Neuronal stem cell (in vitro differentiated cells): ENCODE data around the gene ZNF423.

ENCODE experiments used
- DNase-seq: peaks from one replicate; pipeline ENCODE4 v3.0.0-alpha.2; 2013; ENCODE audit warnings: low spot score
- H2AFZ ChIP-seq: one replicate; pipeline ENCODE4 v1.6.1; 2013; ENCODE audit warnings: mild to moderate bottlenecking, low read length, inconsistent platforms
- H2AK5ac ChIP-seq: 2 replicates; pipeline ENCODE4 v1.6.1; 2013; ENCODE audit warnings: low read depth, mild to moderate bottlenecking, inconsistent platforms, low read length, moderate library complexity, mixed read lengths
- H2BK120ac ChIP-seq: 2 replicates; pipeline ENCODE4 v1.6.1; 2013; ENCODE audit warnings: low read depth, mild to moderate bottlenecking, inconsistent platforms, low read length, moderate library complexity, mixed read lengths
- H2BK12ac ChIP-seq: one replicate; pipeline ENCODE4 v1.6.1; 2013; ENCODE audit warnings: low read length, inconsistent platforms
- H2BK15ac ChIP-seq: 2 replicates; pipeline ENCODE4 v1.6.1; 2013; ENCODE audit warnings: mild to moderate bottlenecking, low read length, inconsistent platforms, mixed read lengths
- H2BK5ac ChIP-seq: one replicate; pipeline ENCODE4 v1.6.1; 2013; ENCODE audit warnings: inconsistent platforms, mild to moderate bottlenecking, low read length, moderate library complexity
- H3K14ac ChIP-seq: one replicate; pipeline ENCODE4 v1.6.1; 2013; ENCODE audit warnings: low read length, inconsistent platforms
- H3K18ac ChIP-seq: 2 replicates; pipeline ENCODE4 v1.6.1; 2013; ENCODE audit warnings: low read length, inconsistent platforms
- H3K23ac ChIP-seq: 2 replicates; pipeline ENCODE4 v1.6.1; 2013; ENCODE audit warnings: low read depth, mild to moderate bottlenecking, mixed read lengths, low read length, inconsistent platforms; ENCODE audit not compliant: poor library complexity
- H3K27ac ChIP-seq: replicated peaks from 3 replicates; pipeline ENCODE4 v1.5.1; 2013; ENCODE audit warnings: low read length, inconsistent platforms
- H3K27me3 ChIP-seq, 3 experiments: 2 replicates each; pipeline ENCODE4 v1.6.1; 2013; ENCODE audit warnings: low read length in 3 of 3, mild to moderate bottlenecking in 2 of 3, inconsistent platforms in 1 of 3, low read depth in 1 of 3, mixed read lengths in 1 of 3, moderate library complexity in 1 of 3; ENCODE audit not compliant: control insufficient read depth in 3 of 3, insufficient read depth in 3 of 3
- H3K36me3 ChIP-seq, 2 donors: replicated peaks in 1 of 2; 2 replicates each; pipeline ENCODE4 v1.6.1; 2013; ENCODE audit warnings: low read length in 2 of 2; ENCODE audit not compliant: control insufficient read depth in 2 of 2, insufficient read depth in 2 of 2
- H3K4ac ChIP-seq: 2 replicates; pipeline ENCODE4 v1.6.1; 2013; ENCODE audit warnings: inconsistent platforms, mild to moderate bottlenecking, low read length, moderate library complexity
- H3K4me1 ChIP-seq, 2 donors: 1 replicate in 1 of 2; 2 replicates in 1 of 2; pipeline ENCODE4 v1.6.1; 2013; ENCODE audit warnings: low read length in 2 of 2, low read depth in 1 of 2; ENCODE audit not compliant: control insufficient read depth in 2 of 2, insufficient read depth in 1 of 2
- H3K4me2 ChIP-seq: one replicate; pipeline ENCODE4 v1.6.1; 2013; ENCODE audit warnings: mild to moderate bottlenecking, low read length, inconsistent platforms; ENCODE audit not compliant: insufficient read depth, poor library complexity, severe bottlenecking
- H3K4me3 ChIP-seq, 2 donors: 2 replicates each; pipeline ENCODE4 v1.5.1; 2013; ENCODE audit warnings: low read length in 2 of 2, mild to moderate bottlenecking in 2 of 2, inconsistent platforms in 1 of 2, moderate library complexity in 1 of 2
- H3K79me1 ChIP-seq: one replicate; pipeline ENCODE4 v1.6.1; 2013; ENCODE audit warnings: low read depth, mild to moderate bottlenecking, inconsistent platforms, low read length, moderate library complexity
- H3K9ac ChIP-seq: one replicate; pipeline ENCODE4 v1.6.1; 2013; ENCODE audit warnings: mild to moderate bottlenecking, low read depth, low read length, inconsistent platforms; ENCODE audit not compliant: poor library complexity
- H3K9me3 ChIP-seq, 2 donors: replicated peaks in 1 of 2; 2 replicates each; pipeline versions ENCODE3 to v1.6.1; 2013; ENCODE audit warnings: low read length in 2 of 2, mild to moderate bottlenecking in 2 of 2, inconsistent platforms in 1 of 2, low read depth in 1 of 2, mixed read lengths in 1 of 2, moderate library complexity in 1 of 2; ENCODE audit not compliant: control insufficient read depth in 2 of 2, insufficient read depth in 1 of 2
- H4K8ac ChIP-seq: one replicate; pipeline ENCODE4 v1.6.1; 2013; ENCODE audit warnings: low read depth, mild to moderate bottlenecking, inconsistent platforms, low read length, moderate library complexity
- H4K91ac ChIP-seq: one replicate; pipeline ENCODE4 v1.6.1; 2013; ENCODE audit warnings: low read length, low read depth, mild to moderate bottlenecking, inconsistent platforms; ENCODE audit not compliant: poor library complexity
- WGBS, 2 donors: extraction: QIAGEN DNeasy Blood & Tissue Kit; methylation state at CpG; one replicate each; pipeline ENCODE4 v1.1.7; 2013; ENCODE audit warnings: missing lambda C conversion rate in 2 of 2, mixed read lengths in 1 of 2; ENCODE audit not compliant: insufficient read length in 2 of 2, insufficient replicate concordance in 1 of 2; ENCODE audit errors: extremely low coverage in 2 of 2; 5-methylcytosine and 5-hydroxymethylcytosine counted together

ZNF423 gene

DNA sequence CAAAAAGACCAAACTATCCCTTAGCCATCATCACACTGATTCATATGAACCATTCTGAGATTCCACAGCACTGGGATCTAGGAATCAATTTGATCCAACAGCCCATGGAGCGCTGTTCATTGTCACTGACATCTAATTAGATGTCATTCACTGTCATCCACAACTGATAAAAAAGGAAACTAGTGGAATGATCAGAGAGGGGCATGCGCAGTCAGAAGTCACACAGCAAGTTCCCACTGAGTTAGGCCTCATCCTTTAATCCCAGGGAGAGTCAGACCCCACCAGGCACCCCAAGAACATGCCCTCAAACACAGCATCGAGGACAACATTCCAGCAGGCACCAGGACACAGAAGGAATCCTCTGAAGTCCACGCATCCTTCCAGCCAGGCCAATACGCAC, 88.5 kb downstream of the ZNF423 start:
- Histone ChIP-seq H3K36me3 (peaks cover 0 to 17% of the 10 kb centered on the region in 2 donors), H3K27me3 (no peaks in the 10 kb centered on the region)

DNA sequence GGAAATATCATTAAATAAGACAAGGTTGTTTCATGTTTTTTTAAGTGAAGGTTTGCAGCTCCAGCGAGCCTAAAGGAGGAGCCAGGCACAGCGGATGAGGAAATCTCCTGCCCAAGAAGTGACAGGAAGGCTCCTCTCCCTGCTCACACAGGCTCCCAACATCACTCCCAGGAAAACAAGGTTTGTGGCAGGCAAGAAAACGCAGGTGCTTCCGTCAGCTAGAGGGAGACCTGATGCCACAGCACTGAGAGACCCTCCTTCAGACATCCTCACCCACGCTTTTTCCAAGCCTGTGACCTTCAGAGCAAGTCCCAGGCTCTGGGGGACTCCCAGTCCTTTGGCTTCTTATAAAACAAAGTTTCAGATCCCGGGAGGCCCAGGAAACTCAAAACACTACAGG, 89.7 kb downstream of the ZNF423 start:
- Histone ChIP-seq H3K18ac (no peak overlapping the region), H2AFZ (no peak overlapping the region), H3K23ac (no peak overlapping the region), H2AK5ac (no peak overlapping the region), H3K4me3 (no peak overlapping the region), H2BK120ac (no peak overlapping the region), H3K4ac (no peak overlapping the region), H3K27ac (no peak overlapping the region), H3K9me3 (no peaks in the 10 kb centered on the region), H3K79me1 (peaks cover 6% of the 10 kb centered on the region), H3K27me3 (no peaks in the 10 kb centered on the region), H2BK15ac (no peak overlapping the region), H4K91ac (no peak overlapping the region), H2BK12ac (no peak overlapping the region), H4K8ac (no peak overlapping the region), H3K4me1 (peaks cover 0 to 7% of the 10 kb centered on the region in 2 donors), H2BK5ac (no peak overlapping the region), H3K14ac (no peak overlapping the region), H3K4me2 (no peak overlapping the region), H3K36me3 (peaks cover 0 to 10% of the 10 kb centered on the region in 2 donors), H3K9ac (no peak overlapping the region)
- no peak for DNase-seq
- WGBS, 2 donors: no CpG with 5 or more reads among the region's 6 CpGs

More for the DNA sequence above, 88.5 kb downstream of the ZNF423 start:
- Histone ChIP-seq H4K8ac (no peak overlapping the region), H2BK120ac (no peak overlapping the region), H2AFZ (no peak overlapping the region), H3K23ac (no peak overlapping the region), H3K9me3 (no peaks in the 10 kb centered on the region), H3K9ac (no peak overlapping the region), H2BK12ac (no peak overlapping the region), H3K79me1 (peaks cover 4% of the 10 kb centered on the region), H2AK5ac (no peak overlapping the region), H3K14ac (no peak overlapping the region), H2BK5ac (no peak overlapping the region), H3K4ac (no peak overlapping the region), H3K27ac (no peak overlapping the region), H4K91ac (no peak overlapping the region), H2BK15ac (no peak overlapping the region), H3K4me1 (peaks cover 0 to 7% of the 10 kb centered on the region in 2 donors), H3K4me3 (no peak overlapping the region), H3K18ac (no peak overlapping the region), H3K4me2 (no peak overlapping the region)
- WGBS, 2 donors: no CpG with 5 or more reads among the region's 5 CpGs
- no peak for DNase-seq

DNA sequence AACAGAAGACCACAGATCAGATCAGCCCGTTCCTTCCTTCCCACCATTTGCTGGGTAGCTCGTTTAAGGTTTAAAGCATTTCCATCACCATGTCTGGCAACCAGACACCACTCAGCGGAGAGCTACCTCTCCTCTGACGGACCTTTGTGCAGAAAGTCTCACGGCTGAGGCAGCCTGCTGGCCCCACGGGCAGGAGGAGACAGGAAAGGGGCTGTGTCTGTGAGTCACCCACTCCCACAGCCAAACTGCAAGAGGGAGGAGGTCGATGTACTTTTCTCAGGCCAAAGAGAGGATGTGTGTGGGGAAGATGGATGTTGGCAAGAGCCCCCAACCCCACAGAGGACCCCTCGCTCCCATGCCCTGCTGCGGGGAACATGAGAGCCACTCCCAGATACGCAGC, 92.1 kb downstream of the ZNF423 start:
- no peak overlapping the region for H3K9ac ChIP-seq
- H4K8ac ChIP-seq: no peak overlapping the region
- H2BK12ac ChIP-seq: no peak overlapping the region
- peak overlapping the region; percentile 0 for H3K18ac ChIP-seq
- no peak overlapping the region for H3K23ac ChIP-seq
- H3K4me1 ChIP-seq: peaks cover 0 to 12% of the 10 kb centered on the region in 2 donors
- no peaks in the 10 kb centered on the region for H3K9me3 ChIP-seq
- H3K4me2 ChIP-seq: no peak overlapping the region
- H3K27me3 ChIP-seq: no peaks in the 10 kb centered on the region
- H2AFZ ChIP-seq: no peak overlapping the region
- H3K79me1 ChIP-seq: peaks cover 13% of the 10 kb centered on the region
- no peak overlapping the region for H3K4me3 ChIP-seq
- no peak overlapping the region for H2BK120ac ChIP-seq
- H3K27ac ChIP-seq: no peak overlapping the region
- WGBS, 2 donors: no CpG with 5 or more reads among the region's 10 CpGs
- no peak overlapping the region for H3K4ac ChIP-seq
- H3K14ac ChIP-seq: no peak overlapping the region
- H2BK5ac ChIP-seq: no peak overlapping the region
- H2BK15ac ChIP-seq: no peak overlapping the region
- DNase-seq: no peak
- no peak overlapping the region for H2AK5ac ChIP-seq
- H4K91ac ChIP-seq: no peak overlapping the region
- H3K36me3 ChIP-seq: peaks cover 0 to 6% of the 10 kb centered on the region in 2 donors

DNA sequence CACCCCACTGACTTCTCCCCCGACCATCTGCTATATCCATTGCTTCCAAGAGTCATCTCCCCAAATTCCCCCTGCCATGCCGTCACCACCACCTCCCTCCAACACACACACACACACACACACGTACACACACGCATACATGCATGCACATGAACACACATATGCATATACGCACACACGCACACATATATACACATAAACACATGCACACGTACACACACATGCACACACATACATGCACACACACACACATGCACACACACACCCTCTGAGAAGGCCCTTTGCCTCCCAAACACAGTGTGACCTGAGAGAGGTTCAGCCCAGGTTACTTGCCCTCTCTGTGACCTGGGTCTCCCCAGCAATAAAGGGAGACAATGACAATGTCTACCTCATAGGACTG, 95.1 kb downstream of the ZNF423 start:
- peak overlapping the region; percentile 39 for H3K14ac ChIP-seq
- no peak overlapping the region for H3K4ac ChIP-seq
- H2AFZ ChIP-seq: no peak overlapping the region
- H3K36me3 ChIP-seq: peaks cover 0 to 2% of the 10 kb centered on the region in 2 donors
- H3K27ac ChIP-seq: no peak overlapping the region
- no peak overlapping the region for H2BK5ac ChIP-seq
- no peak overlapping the region for H2BK120ac ChIP-seq
- no peak overlapping the region for H4K8ac ChIP-seq
- H3K18ac ChIP-seq: no peak overlapping the region
- no peak overlapping the region for H2BK12ac ChIP-seq
- no peaks in the 10 kb centered on the region for H3K27me3 ChIP-seq
- no peak overlapping the region for H3K23ac ChIP-seq
- peak overlapping the region in 1 of 2 donors; percentile 7 for H3K4me3 ChIP-seq
- no peak overlapping the region for H4K91ac ChIP-seq
- no peak overlapping the region for H2BK15ac ChIP-seq
- no peak overlapping the region for H3K4me2 ChIP-seq
- H3K4me1 ChIP-seq: peaks cover 17 to 28% of the 10 kb centered on the region in 2 donors
- no peak for DNase-seq
- H3K79me1 ChIP-seq: peaks cover 8% of the 10 kb centered on the region
- WGBS, 2 donors: no CpG with 5 or more reads among the region's 7 CpGs
- no peaks in the 10 kb centered on the region for H3K9me3 ChIP-seq
- no peak overlapping the region for H3K9ac ChIP-seq
- no peak overlapping the region for H2AK5ac ChIP-seq
